Measurements from ENCODE around the gene STAG1. TPM values are rescaled to one million over a fixed set of nuclear protein-coding genes. Genes with fewer than 3 reads are reported as not detected.
"Not testable (repeated sequence)": the region's sequence is repeated elsewhere in the genome, so short reads cannot be mapped to it uniquely, and the experiment has no call there.

The STAG1 gene
- polyA plus RNA-seq, 1 experiment: 13.8 TPM

GRCh38 chr3:136752422-136753325 is 496 bp upstream of the STAG1 start:
- Histone ChIP-seq H3K36me3 (ENCODE audit: control insufficient read depth, insufficient read depth, low read length) (no peaks in the 10 kb centered on the region), H3K27me3 (ENCODE audit: control insufficient read depth, insufficient read depth, low read length) (no peaks in the 10 kb centered on the region), H3K4me3 (ENCODE audit: low read depth, low read length) (peak overlapping the region; percentile 81)
- POLR2A ChIA-PET: interaction anchor here (0.6 to 1.9 kb wide), 9 partner anchors 23 to 763 kb away, joined by 3 to 19 read pairs (median 6); partner anchors contain the start of gene MSL2
- peak; percentile 90 for DNase-seq (ENCODE audit: low read depth)
- CTCF ChIA-PET: interaction anchor here (0.5 to 2.6 kb wide), 67 partner anchors 11 to 847 kb away, joined by 3 to 55 read pairs (median 4); partner anchors contain the start of genes IL20RB, MSL2, NCK1 and PCCB
- peak; percentile 41 for TF ChIP-seq CTCF (IDR thresholded peaks at IDR 0.05; ENCODE audit: insufficient read depth, low read depth, low read length)

- TF ChIP-seq CTCF (IDR thresholded peaks at IDR 0.05; ENCODE audit: insufficient read depth, low read depth, low read length): no peak
- Histone ChIP-seq H3K4me3 (ENCODE audit: low read depth, low read length) (peak overlapping the region; percentile 81), H3K36me3 (ENCODE audit: control insufficient read depth, insufficient read depth, low read length) (no peaks in the 10 kb centered on the region), H3K27me3 (ENCODE audit: control insufficient read depth, insufficient read depth, low read length) (no peaks in the 10 kb centered on the region)
- ChIA-PET POLR2A (interaction anchor here (0.6 to 1.9 kb wide), 3 partner anchors 119 to 555 kb away, joined by 6 to 19 read pairs (median 10); partner anchors contain the start of gene MSL2), CTCF (interaction anchor here (1.0 to 2.6 kb wide), 40 partner anchors 10 to 846 kb away, joined by 3 to 55 read pairs (median 5); partner anchors contain the start of gene PCCB)
- DNase-seq (ENCODE audit: low read depth): no peak
Measured at GRCh38 chr3:136751316-136752171, 634 bp downstream of the STAG1 start.

- ChIA-PET POLR2A (no interaction called here), CTCF (interaction anchor here (1.3 to 2.6 kb wide), 3 partner anchors 167 to 680 kb away, joined by 3 to 41 read pairs (median 28); no protein-coding TSS in a partner anchor)
- Histone ChIP-seq H3K4me3 (ENCODE audit: low read depth, low read length) (peak overlapping the region; percentile 81), H3K36me3 (ENCODE audit: control insufficient read depth, insufficient read depth, low read length) (no peaks in the 10 kb centered on the region), H3K27me3 (ENCODE audit: control insufficient read depth, insufficient read depth, low read length) (no peaks in the 10 kb centered on the region)
- DNase-seq (ENCODE audit: low read depth): peak; percentile 45
- no peak for TF ChIP-seq CTCF (IDR thresholded peaks at IDR 0.05; ENCODE audit: insufficient read depth, low read depth, low read length)
Measured at GRCh38 chr3:136750897-136751315, 1.3 kb downstream of the STAG1 start.

- Histone ChIP-seq H3K4me3 (ENCODE audit: low read depth, low read length) (peak overlapping the region; percentile 81), H3K36me3 (ENCODE audit: control insufficient read depth, insufficient read depth, low read length) (no peaks in the 10 kb centered on the region), H3K27me3 (ENCODE audit: control insufficient read depth, insufficient read depth, low read length) (no peaks in the 10 kb centered on the region)
- DNase-seq (ENCODE audit: low read depth): no peak
- no peak for TF ChIP-seq CTCF (IDR thresholded peaks at IDR 0.05; ENCODE audit: insufficient read depth, low read depth, low read length)
- CTCF ChIA-PET: interaction anchor here (0.6 to 2.3 kb wide), 2 partner anchors 9 to 359 kb away, joined by 3 to 8 read pairs; no protein-coding TSS in a partner anchor
- POLR2A ChIA-PET: interaction anchor here (0.6 to 0.7 kb wide), 2 partner anchors 91 to 306 kb away, joined by 6 to 10 read pairs; no protein-coding TSS in a partner anchor
Measured at GRCh38 chr3:136750209-136750896, 1.8 kb downstream of the STAG1 start.

- not testable (repeated sequence) for H3K27me3 ChIP-seq (ENCODE audit: control insufficient read depth, insufficient read depth, low read length); H3K4me3 ChIP-seq (ENCODE audit: low read depth, low read length); H3K36me3 ChIP-seq (ENCODE audit: control insufficient read depth, insufficient read depth, low read length); DNase-seq (ENCODE audit: low read depth)
- ChIA-PET CTCF (interaction anchor here (0.6 to 2.3 kb wide), 3 partner anchors 8 to 358 kb away, joined by 3 to 8 read pairs (median 3); no protein-coding TSS in a partner anchor), POLR2A (interaction anchor here (0.6 to 0.7 kb wide), 4 partner anchors 90 to 679 kb away, joined by 6 to 10 read pairs (median 8); no protein-coding TSS in a partner anchor)
Measured at GRCh38 chr3:136749602-136750001, 2.6 kb downstream of the STAG1 start.

All from BJ (cell line).